Tibial artery (tissue), 4 donors: ENCODE data around the gene IDS.

Source experiments
- DNase-seq, 2 donors: peaks; one replicate each; pipeline ENCODE4 v3.0.0-alpha.2; 2019
- H3K27ac ChIP-seq, 2 donors: fragments of 200-600 bp; sonication (generic) in 1 of 2; 1 replicate in 1 of 2; 2 replicates in 1 of 2; pipeline ENCODE4 v1.5.1; 2018 to 2019; ENCODE audit warnings: mild to moderate bottlenecking in 1 of 2
- H3K27me3 ChIP-seq, 2 donors: fragments of 200-600 bp; sonication (generic) in 1 of 2; one replicate each; pipeline versions ENCODE4 v1.5.1 to v1.6.0; 2016 to 2019
- H3K36me3 ChIP-seq, 3 donors: fragments of 200-600 bp; sonication (generic) in 2 of 3; one replicate each; pipeline ENCODE4 v1.5.1; 2016 to 2019; ENCODE audit warnings: mild to moderate bottlenecking in 2 of 3
- H3K4me1 ChIP-seq, 4 donors: fragments of 200-600 bp; sonication (generic) in 2 of 4; 1 replicate in 3 of 4; 2 replicates in 1 of 4; pipeline ENCODE4 v1.5.1; 2016 to 2019
- H3K4me3 ChIP-seq, 2 donors: fragments of 200-600 bp; sonication (generic) in 1 of 2; 1 replicate in 1 of 2; 2 replicates in 1 of 2; pipeline ENCODE4 v1.5.1; 2018 to 2019; ENCODE audit warnings: mild to moderate bottlenecking in 2 of 2
- H3K9me3 ChIP-seq, 3 donors: fragments of 200-600 bp; sonication (generic) in 1 of 3; one replicate each; pipeline ENCODE4 v1.5.1; 2016 to 2019
- intact Hi-C: fragments of 100-400 bp; cut with DNase I; formaldehyde crosslinking; loops from one replicate; pipeline ENCODE4 v1.15.0; 2023; ENCODE audit warnings: low total_unique reads
- TF ChIP-seq, protein P1 (sequence below), 2 experiments: fragments of 200-600 bp in 1 of 2; fragments of 450-650 bp in 1 of 2; IDR thresholded peaks; one replicate each; pipeline ENCODE4 v1.5.1; 2017 to 2019; ENCODE audit warnings: antibody characterized with exemption in 2 of 2, mild to moderate bottlenecking in 1 of 2, moderate library complexity in 1 of 2

IDS gene

GRCh38 chrX:149456476-149457245, 48.4 kb downstream of the IDS start:
- H3K4me3 ChIP-seq, result no peak overlapping the region
- DNase-seq, result no peak
- H3K36me3 ChIP-seq, result no peaks in the 10 kb centered on the region
- no peaks in the 10 kb centered on the region for H3K27me3 ChIP-seq
- TF ChIP-seq, protein P1, sequence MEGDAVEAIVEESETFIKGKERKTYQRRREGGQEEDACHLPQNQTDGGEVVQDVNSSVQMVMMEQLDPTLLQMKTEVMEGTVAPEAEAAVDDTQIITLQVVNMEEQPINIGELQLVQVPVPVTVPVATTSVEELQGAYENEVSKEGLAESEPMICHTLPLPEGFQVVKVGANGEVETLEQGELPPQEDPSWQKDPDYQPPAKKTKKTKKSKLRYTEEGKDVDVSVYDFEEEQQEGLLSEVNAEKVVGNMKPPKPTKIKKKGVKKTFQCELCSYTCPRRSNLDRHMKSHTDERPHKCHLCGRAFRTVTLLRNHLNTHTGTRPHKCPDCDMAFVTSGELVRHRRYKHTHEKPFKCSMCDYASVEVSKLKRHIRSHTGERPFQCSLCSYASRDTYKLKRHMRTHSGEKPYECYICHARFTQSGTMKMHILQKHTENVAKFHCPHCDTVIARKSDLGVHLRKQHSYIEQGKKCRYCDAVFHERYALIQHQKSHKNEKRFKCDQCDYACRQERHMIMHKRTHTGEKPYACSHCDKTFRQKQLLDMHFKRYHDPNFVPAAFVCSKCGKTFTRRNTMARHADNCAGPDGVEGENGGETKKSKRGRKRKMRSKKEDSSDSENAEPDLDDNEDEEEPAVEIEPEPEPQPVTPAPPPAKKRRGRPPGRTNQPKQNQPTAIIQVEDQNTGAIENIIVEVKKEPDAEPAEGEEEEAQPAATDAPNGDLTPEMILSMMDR (IDR thresholded peaks at IDR 0.05), result no peak
- intact Hi-C loops, result no loop called here
- no peaks in the 10 kb centered on the region for H3K9me3 ChIP-seq
- no peak overlapping the region for H3K27ac ChIP-seq
- no peaks in the 10 kb centered on the region for H3K4me1 ChIP-seq

GRCh38 chrX:149455934-149456333, 49.2 kb downstream of the IDS start:
- Histone ChIP-seq H3K27ac (no peak overlapping the region), H3K27me3 (no peaks in the 10 kb centered on the region), H3K9me3 (no peaks in the 10 kb centered on the region), H3K4me1 (no peaks in the 10 kb centered on the region), H3K36me3 (no peaks in the 10 kb centered on the region), H3K4me3 (no peak overlapping the region)
- TF ChIP-seq, protein P1 (IDR thresholded peaks at IDR 0.05), result no peak
- intact Hi-C loops, result no loop called here
- DNase-seq, result no peak

GRCh38 chrX:149453906-149454822, 50.9 kb downstream of the IDS start:
- Histone ChIP-seq H3K27ac (no peak overlapping the region), H3K4me3 (no peak overlapping the region), H3K36me3 (no peaks in the 10 kb centered on the region), H3K9me3 (peaks cover 0 to 8% (median 0%) of the 10 kb centered on the region in 3 donors), H3K27me3 (no peaks in the 10 kb centered on the region), H3K4me1 (no peaks in the 10 kb centered on the region)
- no peak for DNase-seq
- TF ChIP-seq, protein P1 (IDR thresholded peaks at IDR 0.05), result no peak
- intact Hi-C loops, result no loop called here

DNA sequence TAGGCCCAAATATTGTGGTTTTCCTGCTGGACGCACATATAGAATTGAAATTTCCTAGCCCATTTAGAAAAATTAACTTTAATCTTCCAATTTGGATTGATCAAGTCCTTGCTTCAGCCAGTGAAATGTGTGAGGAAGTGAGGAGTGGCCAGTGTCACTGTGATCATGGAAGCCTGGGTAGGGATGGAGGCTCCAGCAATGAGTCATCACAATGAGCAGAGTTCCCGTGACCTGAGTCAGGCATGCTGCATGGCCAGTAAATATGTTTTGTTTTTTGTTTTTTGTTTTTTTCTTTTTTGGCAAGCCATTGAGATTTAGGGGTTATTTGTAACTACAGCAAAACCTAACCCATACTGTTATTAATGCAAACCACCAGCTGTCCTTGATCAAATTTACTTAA, 52.1 kb downstream of the IDS start:
- no peak overlapping the region for H3K27ac ChIP-seq
- H3K27me3 ChIP-seq, result no peaks in the 10 kb centered on the region
- no peak for DNase-seq
- H3K4me3 ChIP-seq, result no peak overlapping the region
- TF ChIP-seq, protein P1 (IDR thresholded peaks at IDR 0.05), result no peak
- peaks cover 0 to 8% (median 0%) of the 10 kb centered on the region in 3 donors for H3K9me3 ChIP-seq
- no peaks in the 10 kb centered on the region for H3K36me3 ChIP-seq
- no peaks in the 10 kb centered on the region for H3K4me1 ChIP-seq
- intact Hi-C loops, result no loop called here

DNA sequence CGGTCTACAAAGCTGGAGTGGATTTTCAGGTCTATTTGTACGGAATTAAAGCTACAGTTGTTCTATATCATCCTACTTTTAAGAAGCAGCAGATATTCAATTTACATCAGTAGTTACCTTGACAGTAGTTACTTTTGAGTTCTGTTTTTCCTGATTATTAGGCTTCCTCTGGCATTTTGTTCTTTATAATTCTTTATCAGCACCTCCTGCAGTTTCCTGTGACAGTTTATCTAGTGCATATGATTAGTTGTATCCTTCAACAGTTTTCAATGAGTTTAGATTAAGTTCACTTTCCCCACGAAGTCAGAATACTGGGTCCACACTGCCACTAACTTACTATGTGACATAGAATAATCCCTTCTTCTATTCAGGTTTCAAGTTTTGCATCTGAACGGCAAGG, 71.7 kb downstream of the IDS start:
- no peak for DNase-seq
- TF ChIP-seq, protein P1 (IDR thresholded peaks at IDR 0.05), result no peak
- Histone ChIP-seq H3K9me3 (no peaks in the 10 kb centered on the region), H3K36me3 (no peaks in the 10 kb centered on the region), H3K27ac (no peak overlapping the region), H3K27me3 (no peaks in the 10 kb centered on the region), H3K4me3 (no peak overlapping the region), H3K4me1 (no peaks in the 10 kb centered on the region)
- intact Hi-C loops, result no loop called here
